Tongue (tissue), 2 donors: ENCODE data around the gene GHRH. TPM values are rescaled to one million over a fixed set of nuclear protein-coding genes. Genes with fewer than 3 reads are reported as not detected.

Experiments
- DNase-seq: peaks from one replicate; pipeline ENCODE4 v3.0.0-alpha.2; 2015
- total RNA-seq: library from RNA; depleted of rRNA; stranded (reverse); fragments of >200 nt; gene quantifications from one replicate; pipeline ENCODE4 v1.2.3, GENCODE V29; 2014

Gene GHRH
- total RNA-seq, result not detected

- no peak for DNase-seq
These were observed at the start of gene GHRH for GRCh38 chr20:37261714-37262113. Gene GHRH, minus strand, starts transcription at chr20:37261814. Its CDS starts 4,925 bp downstream, at chr20:37256889.

- DNase-seq, result no peak
These were observed 49.3 kb upstream of the GHRH start for GRCh38 chr20:37310951-37311350.

DNA sequence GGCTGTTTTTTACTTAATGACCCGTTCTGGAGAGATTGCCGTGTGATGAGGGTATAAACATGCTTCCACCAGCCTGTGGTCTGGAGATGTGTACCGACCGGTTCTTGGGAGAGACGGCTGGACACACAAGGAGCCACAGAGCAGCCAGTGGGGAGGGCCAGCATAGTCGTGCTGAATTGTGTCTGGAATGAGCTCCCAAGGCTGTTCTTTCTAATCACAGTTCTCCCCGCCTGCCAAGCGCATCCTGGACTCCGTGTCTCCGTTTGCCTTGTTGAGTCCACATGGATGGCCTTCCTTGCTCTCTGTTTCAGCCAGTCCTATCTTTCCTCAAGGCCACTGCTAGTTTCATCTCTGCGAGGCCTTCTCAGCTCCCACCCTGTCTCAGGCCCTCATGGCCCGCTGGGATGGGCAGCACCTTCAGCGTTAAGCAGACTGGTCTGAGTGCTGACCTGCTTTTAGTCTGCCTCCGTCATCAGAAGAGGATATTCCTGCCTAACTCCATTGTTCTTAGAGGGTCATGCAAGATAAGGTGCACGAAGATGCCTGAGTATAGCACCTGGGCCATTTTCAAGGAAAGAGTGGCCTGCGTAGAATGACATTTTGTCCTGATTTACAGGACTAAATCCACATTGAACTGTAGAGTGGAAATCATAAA lies 48.4 kb upstream of the GHRH start:
- no peak for DNase-seq

- DNase-seq, result no peak
These were observed 47.7 kb upstream of the GHRH start for GRCh38 chr20:37309290-37309689.

- DNase-seq, result no peak
These were observed 46.8 kb upstream of the GHRH start for GRCh38 chr20:37308086-37309050.

DNA sequence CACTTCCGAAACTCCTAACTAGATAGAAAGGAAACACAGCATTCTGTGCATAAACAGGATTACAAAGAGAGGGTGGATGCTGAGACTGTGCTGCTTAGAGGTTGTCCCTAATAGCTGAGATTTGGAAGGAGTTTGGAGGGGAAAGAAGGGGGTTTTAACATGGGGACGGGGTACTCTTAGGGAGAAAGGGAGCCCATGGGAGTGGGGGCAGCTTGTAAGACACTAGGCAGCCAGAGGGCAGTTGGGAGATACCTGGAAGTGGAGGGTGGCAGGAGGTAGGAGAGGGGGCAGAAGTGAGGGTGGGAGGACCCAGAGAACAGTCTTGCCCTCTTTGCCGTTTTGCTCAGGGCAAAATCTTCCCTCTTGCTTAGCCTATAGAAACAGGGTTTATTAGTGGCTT lies 44.2 kb upstream of the GHRH start:
- no peak for DNase-seq

- no peak for DNase-seq
These were observed 43.5 kb upstream of the GHRH start for GRCh38 chr20:37305079-37305478.

DNA sequence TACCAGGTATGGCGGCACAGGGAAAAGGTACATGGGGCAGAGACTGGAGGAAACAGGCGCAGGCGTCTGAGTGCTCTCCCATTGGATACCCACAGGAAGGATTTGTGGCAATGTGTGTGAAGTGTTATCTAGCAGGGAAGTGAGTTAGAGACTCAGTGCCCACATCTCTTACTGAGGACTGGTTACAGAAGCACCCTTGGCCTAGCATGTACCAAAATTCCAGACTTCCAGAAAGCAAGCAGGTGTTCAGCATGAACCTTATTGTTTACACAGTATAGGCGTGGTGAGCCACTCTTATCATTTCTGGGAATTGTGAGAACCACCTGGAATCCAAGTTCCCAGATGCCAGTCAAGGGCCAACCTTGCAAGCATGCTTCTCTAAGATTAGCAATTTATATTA lies 42.0 kb upstream of the GHRH start:
- DNase-seq, result no peak

GRCh38 chr20:37302981-37303380 lies 41.4 kb upstream of the GHRH start:
- DNase-seq, result no peak

DNA sequence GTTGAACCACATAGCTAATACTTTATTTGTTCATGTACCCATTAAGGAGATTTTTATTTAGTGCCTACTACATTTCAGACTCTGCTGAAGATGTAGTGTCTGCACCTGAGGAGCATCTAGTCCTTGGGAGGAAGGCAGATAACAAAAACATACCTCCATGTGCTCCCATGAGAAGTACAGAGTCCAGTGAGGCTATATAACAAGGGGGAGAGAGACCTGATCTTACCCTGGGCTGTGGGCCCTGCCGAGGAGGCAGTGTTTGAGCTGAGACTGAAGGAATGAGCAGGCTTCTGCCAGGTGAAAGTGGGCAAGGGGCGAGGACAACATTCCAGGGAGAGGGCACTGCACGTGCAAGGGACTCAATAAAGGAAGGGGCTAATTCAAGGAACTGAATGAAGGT lies 39.9 kb upstream of the GHRH start:
- no peak for DNase-seq

DNA sequence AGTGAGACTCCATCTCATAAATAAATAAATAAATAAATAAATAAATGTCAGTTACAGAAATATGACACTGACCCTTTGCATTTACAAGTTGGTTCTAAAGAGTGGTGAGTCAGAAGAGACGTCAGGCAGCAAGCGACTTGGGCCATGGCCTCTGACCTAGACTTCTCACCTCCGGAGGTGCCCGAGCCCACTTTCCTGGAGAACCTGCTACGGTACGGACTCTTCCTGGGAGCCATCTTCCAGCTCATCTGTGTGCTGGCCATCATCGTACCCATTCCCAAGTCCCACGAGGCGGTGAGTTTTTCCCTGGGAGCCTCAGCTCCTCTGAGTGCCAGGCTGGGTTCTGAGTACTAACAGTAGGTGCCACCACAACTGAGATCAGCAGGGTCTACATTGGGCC lies 39.5 kb upstream of the GHRH start:
- DNase-seq, result no peak

- no peak for DNase-seq
These were observed 38.3 kb upstream of the GHRH start for GRCh38 chr20:37299718-37300528.

DNA sequence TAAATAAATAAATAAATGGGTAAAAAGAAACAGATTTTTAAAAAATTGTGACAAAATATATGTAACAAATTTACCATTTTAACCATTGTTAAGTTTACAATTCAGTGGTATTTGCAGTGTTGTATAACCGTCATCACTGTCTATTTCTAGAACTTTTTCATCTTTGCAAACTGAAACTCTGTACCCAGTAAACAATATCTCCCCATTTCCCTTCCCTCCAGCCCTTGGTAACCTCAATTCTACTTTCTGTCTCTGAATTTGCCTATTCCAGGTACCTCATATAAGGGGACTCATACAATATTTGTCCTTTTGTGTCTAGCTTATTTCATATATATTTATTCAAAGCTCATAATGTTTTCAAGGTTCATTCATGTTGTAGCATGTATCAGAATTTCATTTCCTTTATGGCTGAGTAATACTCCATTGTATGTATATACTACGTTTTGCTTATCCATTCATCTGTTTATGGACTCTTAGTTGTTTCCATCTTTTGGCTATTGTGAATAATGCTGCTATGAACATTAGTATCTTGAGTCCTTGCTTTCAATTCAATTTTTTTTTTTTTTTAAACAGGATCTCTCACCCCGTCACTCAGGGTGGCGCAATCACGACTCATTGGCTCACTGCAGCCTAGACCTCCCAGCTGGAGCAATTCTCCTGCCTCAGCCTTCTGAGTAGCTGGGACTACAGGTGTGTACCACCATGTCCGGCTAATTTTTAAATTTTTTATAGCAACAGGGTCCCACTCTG lies 36.8 kb upstream of the GHRH start:
- DNase-seq, result no peak

DNA sequence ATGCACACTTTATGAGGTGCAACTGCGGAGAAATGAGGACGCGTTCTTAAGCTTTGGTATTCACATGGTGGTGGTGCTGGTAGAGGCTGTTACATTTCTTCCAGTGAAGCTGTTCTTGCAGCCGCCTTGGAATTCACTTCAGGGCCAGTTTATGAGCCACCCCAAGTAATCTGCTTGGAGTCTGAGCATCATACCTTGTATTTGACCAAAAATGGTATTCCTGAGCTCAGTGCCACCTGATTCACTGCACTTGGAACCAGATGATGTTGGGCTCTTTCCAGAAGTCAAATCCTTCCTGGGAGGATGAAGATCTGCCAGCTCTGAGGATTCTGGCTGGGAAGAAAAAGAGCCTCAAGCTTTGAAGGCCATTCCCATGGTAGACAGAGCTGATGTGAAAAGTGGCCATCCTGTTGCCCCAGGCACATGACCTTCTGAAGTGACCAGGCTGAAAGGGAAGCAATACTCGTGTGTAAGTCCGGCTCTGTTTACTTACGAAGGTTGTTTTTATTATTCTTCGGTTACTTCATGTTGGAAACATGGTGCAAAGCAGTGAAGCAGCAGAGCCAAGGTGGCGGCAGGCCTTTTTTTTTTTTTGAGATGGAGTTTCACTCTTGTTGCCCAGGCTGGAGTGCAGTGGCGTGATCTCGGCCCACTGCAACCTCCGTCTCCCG lies 35.6 kb upstream of the GHRH start:
- no peak for DNase-seq

GRCh38 chr20:37296371-37296770 lies 34.8 kb upstream of the GHRH start:
- DNase-seq, result no peak

DNA sequence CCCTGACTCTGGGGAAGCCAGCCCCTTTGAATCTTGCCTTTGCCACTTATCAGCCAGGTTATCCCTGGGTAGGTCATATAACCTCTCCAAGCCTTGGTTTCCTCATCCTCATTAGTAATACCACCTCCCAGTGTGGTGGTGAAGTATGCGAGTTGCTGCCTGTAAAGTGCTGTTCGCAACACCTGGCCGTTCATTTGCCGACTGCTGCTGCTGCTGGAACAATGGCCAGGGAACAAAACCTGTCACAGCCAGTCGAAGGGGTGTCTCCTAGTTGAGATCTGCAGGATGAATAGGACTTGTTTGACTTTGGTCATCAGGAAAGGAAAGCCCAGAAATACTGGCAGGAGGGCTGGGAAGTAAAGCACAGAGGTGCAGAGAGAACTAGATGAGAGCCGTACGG lies 34.0 kb upstream of the GHRH start:
- no peak for DNase-seq

DNA sequence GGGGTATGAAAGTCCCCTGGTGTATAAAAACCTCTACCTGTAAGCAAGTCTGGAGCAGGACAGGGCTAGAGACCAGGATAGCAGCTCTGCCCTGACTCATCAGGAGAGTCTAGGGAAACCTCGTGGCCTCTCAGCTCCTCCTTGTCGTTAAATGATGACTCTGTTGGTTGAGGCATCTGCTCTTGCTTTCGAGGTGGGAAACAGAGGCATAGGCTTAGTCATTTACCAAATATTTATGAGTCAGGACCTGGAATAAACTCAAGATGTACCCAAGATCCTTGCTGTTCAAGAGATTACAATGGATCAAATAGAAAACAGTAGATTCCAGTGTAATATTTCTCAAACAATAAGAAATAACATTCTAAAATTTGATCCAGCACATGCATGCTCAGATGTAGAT lies 33.4 kb upstream of the GHRH start:
- no peak for DNase-seq

- no peak for DNase-seq
These were observed 32.8 kb upstream of the GHRH start for GRCh38 chr20:37294262-37294981.

- no peak for DNase-seq
These were observed 31.8 kb upstream of the GHRH start for GRCh38 chr20:37293301-37293943.

GRCh38 chr20:37291724-37292126 lies 30.1 kb upstream of the GHRH start:
- DNase-seq, result no peak
